ENCODE data around the gene SPTBN2. TPM values are rescaled to one million over a fixed set of nuclear protein-coding genes. Genes with fewer than 3 reads are reported as not detected.

The SPTBN2 gene
- total RNA-seq, 4 donors from 2014 or later, result 3.1 to 18.3 (median 8.5) TPM

DNA sequence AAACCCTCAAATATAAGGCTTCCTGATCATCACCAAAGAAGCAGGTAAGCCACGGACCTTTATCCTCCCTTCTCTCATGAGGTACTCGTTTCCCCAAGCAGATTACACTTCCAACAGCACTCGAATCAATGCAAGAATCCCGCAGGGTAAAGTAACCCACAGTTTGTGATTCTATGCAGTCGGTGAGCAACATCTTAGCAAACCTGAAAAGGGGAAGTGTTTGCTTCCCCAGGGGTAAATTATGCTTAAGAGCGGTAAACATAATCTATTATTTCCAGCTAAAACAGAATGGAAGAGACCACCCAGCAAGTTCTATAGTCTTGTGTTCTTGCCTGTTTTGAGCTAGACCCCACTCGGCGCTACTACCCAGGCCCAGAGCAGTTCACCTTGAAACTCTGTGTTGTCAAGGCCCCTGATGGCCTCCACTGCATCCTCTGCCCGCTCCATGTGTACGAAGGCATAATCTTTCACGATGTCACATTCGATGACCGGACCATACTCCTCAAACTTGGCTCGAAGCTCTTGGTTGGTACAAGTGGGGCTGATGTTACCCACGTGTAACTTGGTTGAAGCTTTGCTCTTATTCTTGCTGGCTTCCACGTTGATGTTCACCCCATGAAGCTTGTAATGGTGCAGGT lies 52.6 kb downstream of the SPTBN2 start:
- TF ChIP-seq, protein P1, sequence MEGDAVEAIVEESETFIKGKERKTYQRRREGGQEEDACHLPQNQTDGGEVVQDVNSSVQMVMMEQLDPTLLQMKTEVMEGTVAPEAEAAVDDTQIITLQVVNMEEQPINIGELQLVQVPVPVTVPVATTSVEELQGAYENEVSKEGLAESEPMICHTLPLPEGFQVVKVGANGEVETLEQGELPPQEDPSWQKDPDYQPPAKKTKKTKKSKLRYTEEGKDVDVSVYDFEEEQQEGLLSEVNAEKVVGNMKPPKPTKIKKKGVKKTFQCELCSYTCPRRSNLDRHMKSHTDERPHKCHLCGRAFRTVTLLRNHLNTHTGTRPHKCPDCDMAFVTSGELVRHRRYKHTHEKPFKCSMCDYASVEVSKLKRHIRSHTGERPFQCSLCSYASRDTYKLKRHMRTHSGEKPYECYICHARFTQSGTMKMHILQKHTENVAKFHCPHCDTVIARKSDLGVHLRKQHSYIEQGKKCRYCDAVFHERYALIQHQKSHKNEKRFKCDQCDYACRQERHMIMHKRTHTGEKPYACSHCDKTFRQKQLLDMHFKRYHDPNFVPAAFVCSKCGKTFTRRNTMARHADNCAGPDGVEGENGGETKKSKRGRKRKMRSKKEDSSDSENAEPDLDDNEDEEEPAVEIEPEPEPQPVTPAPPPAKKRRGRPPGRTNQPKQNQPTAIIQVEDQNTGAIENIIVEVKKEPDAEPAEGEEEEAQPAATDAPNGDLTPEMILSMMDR (IDR thresholded peaks at IDR 0.05), result no peak
- TF ChIP-seq EP300 (IDR thresholded peaks at IDR 0.05), result no peak
- TF ChIP-seq POLR2A (IDR thresholded peaks at IDR 0.05), result no peak
- Histone ChIP-seq H3K9me3 (no peaks in the 10 kb centered on the region), H3K27ac (no peak overlapping the region), H3K4me3 (peak overlapping the region in 3 of 4 donors; percentile 53 to 77 (median 70)), H3K4me1 (peaks cover 0 to 48% (median 30%) of the 10 kb centered on the region in 4 donors), H3K27me3 (no peaks in the 10 kb centered on the region), H3K36me3 (no peaks in the 10 kb centered on the region)
- 56 to 57% methylated on average over 16 of the region's 16 CpGs for WGBS, 2 donors
- no peak for DNase-seq (ENCODE audit: low spot score in 2 of 2)

- Histone ChIP-seq H3K27me3 (no peaks in the 10 kb centered on the region), H3K9me3 (no peaks in the 10 kb centered on the region), H3K36me3 (peaks cover 0 to 8% (median 0%) of the 10 kb centered on the region in 3 donors), H3K4me3 (no peak overlapping the region), H3K4me1 (peaks cover 0 to 57% (median 31%) of the 10 kb centered on the region in 4 donors), H3K27ac (no peak overlapping the region)
- 80 to 84% methylated on average over 2 of the region's 2 CpGs for WGBS, 2 donors
- TF ChIP-seq, protein P1 (IDR thresholded peaks at IDR 0.05), result no peak
- no peak for TF ChIP-seq POLR2A (IDR thresholded peaks at IDR 0.05)
- no peak for TF ChIP-seq EP300 (IDR thresholded peaks at IDR 0.05)
- DNase-seq (ENCODE audit: low spot score in 2 of 2), result no peak
These were observed 53.9 kb downstream of the SPTBN2 start for GRCh38 chr11:66674964-66675602.

DNA sequence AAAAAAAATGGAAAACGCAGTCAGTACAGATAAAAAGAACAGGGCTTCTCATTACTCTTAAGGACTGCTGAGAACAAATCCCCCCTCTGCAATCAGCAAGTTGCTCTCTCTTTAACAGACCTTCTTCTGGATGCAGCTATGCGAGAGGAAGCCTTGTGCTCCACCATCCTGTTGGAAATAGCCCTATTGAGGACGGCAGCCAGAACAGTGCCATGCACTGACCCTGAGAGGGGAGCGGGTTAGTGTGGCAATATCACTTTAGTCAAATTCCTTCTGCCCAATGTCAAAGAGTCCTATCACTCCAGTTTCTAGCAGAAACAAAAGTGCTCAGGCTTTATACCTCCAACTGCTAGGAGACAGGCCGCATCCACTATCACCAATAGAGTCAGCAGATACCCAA lies 58.2 kb downstream of the SPTBN2 start:
- no peak for DNase-seq (ENCODE audit: low spot score in 2 of 2)
- Histone ChIP-seq H3K27ac (no peak overlapping the region), H3K4me1 (peaks cover 0 to 56% (median 17%) of the 10 kb centered on the region in 4 donors), H3K9me3 (no peaks in the 10 kb centered on the region), H3K4me3 (no peak overlapping the region), H3K36me3 (peaks cover 0 to 43% (median 0%) of the 10 kb centered on the region in 3 donors), H3K27me3 (no peaks in the 10 kb centered on the region)
- WGBS, 2 donors, result 54 to 65% methylated on average over 5 of the region's 5 CpGs
- TF ChIP-seq, protein P1 (IDR thresholded peaks at IDR 0.05), result no peak
- no peak for TF ChIP-seq POLR2A (IDR thresholded peaks at IDR 0.05)
- TF ChIP-seq EP300 (IDR thresholded peaks at IDR 0.05), result no peak

DNA sequence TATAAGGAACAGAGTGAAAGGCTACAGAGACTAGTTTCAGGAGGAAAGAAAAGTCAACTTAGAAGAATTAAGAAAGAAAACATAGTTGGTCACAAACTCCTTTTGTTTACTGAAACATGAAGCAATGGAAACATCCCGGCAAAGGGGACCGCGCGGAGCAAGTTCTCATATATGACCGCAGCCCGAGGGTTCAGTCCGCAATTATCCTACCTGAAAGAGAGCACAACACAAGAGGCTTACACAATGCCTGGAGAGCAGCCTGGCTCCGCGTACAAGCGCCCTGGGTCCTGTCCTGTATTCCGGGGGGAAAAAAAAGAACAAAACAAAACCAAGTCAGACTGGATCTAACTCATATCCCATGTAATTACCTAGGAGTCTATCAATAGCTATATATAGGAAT lies 63.6 kb downstream of the SPTBN2 start:
- peaks cover 0 to 90% (median 0%) of the 10 kb centered on the region in 3 donors for H3K36me3 ChIP-seq

More for the DNA sequence above, 63.6 kb downstream of the SPTBN2 start:
- Histone ChIP-seq H3K27ac (no peak overlapping the region), H3K27me3 (no peaks in the 10 kb centered on the region), H3K4me1 (peaks cover 0 to 30% (median 0%) of the 10 kb centered on the region in 4 donors), H3K9me3 (no peaks in the 10 kb centered on the region), H3K4me3 (no peak overlapping the region)
- WGBS, 2 donors, result 88% methylated on average over 11 of the region's 11 CpGs
- TF ChIP-seq EP300 (IDR thresholded peaks at IDR 0.05) (no peak), POLR2A (IDR thresholded peaks at IDR 0.05) (no peak)
- TF ChIP-seq, protein P1 (IDR thresholded peaks at IDR 0.05), result no peak
- no peak for DNase-seq (ENCODE audit: low spot score in 2 of 2)

Data from tibial nerve (tissue), 4 donors.